Measurements from ENCODE around the gene GBP3.
"Not testable (repeated sequence)": the region's sequence is repeated elsewhere in the genome, so short reads cannot be mapped to it uniquely, and the experiment has no call there.

Gene GBP3

GRCh38 chr1:88976235-88976634 lies 46.4 kb downstream of the GBP3 start:
- no peak for ATAC-seq
- DNase-seq = no peak

- DNase-seq, ATAC-seq: not testable (repeated sequence)
Observed at GRCh38 chr1:88974616-88975172, 48.0 kb downstream of the GBP3 start.

- DNase-seq (no peak), ATAC-seq (no peak)
Observed at GRCh38 chr1:88973520-88974137, 49.0 kb downstream of the GBP3 start.

GRCh38 chr1:88961647-88962275 lies 60.9 kb downstream of the GBP3 start:
- no peak for ATAC-seq
- no peak for DNase-seq

- ATAC-seq (peak; percentile 59), DNase-seq (no peak)
Observed at GRCh38 chr1:88961081-88961480, 61.6 kb downstream of the GBP3 start.
